ENCODE measurements around the gene GORASP1.

- no peak for TF ChIP-seq GABPA (IDR thresholded peaks at IDR 0.05; ENCODE audit: borderline replicate concordance, insufficient read depth, low read length)
- TF ChIP-seq EZH2 (IDR thresholded peaks at IDR 0.05; ENCODE audit: low read depth, low read length, severe bottlenecking): no peak
- no peak for TF ChIP-seq ZNF274 (IDR thresholded peaks at IDR 0.05; ENCODE audit: borderline replicate concordance, extremely low read depth, low read length)
- no peak for TF ChIP-seq CREB1 (IDR thresholded peaks at IDR 0.05)
- TF ChIP-seq POLR2A (IDR thresholded peaks at IDR 0.05; ENCODE audit: control extremely low read depth in 1 of 2, low read depth in 2 of 2, low read length in 2 of 2): no peak
- no peak for TF ChIP-seq CTCF (IDR thresholded peaks at IDR 0.05; ENCODE audit: control extremely low read depth in 1 of 3, insufficient read depth in 1 of 3, low read depth in 1 of 3, low read length in 3 of 3)
- no peak for TF ChIP-seq RNF2 (IDR thresholded peaks at IDR 0.05; ENCODE audit: borderline replicate concordance, low read depth, low read length, missing control alignments, poor library complexity, severe bottlenecking)
- TF ChIP-seq EP300 (IDR thresholded peaks at IDR 0.05; ENCODE audit: borderline replicate concordance in 1 of 2, low read depth in 2 of 2, low read length in 2 of 2): no peak
Measured at GRCh38 chr3:39146083-39146501, 38.7 kb upstream of the GORASP1 start.

All from H1 (cell line).